Measurements from ENCODE around the gene TMOD2.

TMOD2 gene

DNA sequence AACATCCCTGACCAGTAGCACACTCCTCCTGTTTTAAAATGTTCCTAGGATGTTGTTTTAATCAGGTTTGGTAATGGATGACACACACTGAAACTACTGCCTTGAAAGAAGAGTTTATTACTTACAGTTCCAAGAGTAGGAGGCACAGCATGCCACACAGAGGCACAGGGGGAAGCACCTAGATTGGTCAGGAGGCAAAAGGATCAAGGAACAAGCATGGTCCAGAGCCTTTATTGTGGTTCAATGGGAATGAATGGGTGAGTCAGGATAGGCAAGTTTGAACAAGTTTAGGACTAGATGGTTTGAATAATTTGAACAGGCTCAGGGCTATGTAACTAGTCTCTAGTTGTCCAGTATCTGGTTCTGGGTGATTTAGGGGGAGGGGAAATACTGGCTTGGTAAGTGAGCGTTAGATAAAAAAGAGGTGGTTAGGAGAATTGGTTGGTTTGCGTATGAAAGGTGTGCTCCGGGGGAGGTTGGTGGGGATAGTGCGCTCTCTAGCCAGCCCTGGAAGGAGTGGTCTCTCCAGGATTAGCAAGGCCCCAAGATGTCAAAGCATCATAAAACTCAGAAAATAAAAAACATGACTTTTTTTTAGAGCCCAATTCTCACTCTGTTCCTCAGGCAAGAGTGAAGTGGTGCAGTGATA is 113.1 kb downstream of the TMOD2 start:
- DNase-seq (ENCODE audit: low read depth): no peak
- no peak overlapping the region for H3K4me3 ChIP-seq (ENCODE audit: low read depth, low read length)
- TF ChIP-seq MYC (IDR thresholded peaks at IDR 0.05; ENCODE audit: low read depth, low read length) (no peak), POLR2A (IDR thresholded peaks at IDR 0.05; ENCODE audit: extremely low read depth, insufficient read length) (no peak)
- TF ChIP-seq, protein P1, sequence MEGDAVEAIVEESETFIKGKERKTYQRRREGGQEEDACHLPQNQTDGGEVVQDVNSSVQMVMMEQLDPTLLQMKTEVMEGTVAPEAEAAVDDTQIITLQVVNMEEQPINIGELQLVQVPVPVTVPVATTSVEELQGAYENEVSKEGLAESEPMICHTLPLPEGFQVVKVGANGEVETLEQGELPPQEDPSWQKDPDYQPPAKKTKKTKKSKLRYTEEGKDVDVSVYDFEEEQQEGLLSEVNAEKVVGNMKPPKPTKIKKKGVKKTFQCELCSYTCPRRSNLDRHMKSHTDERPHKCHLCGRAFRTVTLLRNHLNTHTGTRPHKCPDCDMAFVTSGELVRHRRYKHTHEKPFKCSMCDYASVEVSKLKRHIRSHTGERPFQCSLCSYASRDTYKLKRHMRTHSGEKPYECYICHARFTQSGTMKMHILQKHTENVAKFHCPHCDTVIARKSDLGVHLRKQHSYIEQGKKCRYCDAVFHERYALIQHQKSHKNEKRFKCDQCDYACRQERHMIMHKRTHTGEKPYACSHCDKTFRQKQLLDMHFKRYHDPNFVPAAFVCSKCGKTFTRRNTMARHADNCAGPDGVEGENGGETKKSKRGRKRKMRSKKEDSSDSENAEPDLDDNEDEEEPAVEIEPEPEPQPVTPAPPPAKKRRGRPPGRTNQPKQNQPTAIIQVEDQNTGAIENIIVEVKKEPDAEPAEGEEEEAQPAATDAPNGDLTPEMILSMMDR (IDR thresholded peaks at IDR 0.05; ENCODE audit: low read depth, low read length): no peak
- TF ChIP-seq, protein P2, sequence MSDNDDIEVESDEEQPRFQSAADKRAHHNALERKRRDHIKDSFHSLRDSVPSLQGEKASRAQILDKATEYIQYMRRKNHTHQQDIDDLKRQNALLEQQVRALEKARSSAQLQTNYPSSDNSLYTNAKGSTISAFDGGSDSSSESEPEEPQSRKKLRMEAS (IDR thresholded peaks at IDR 0.05; ENCODE audit: low read depth, low read length): no peak

DNA sequence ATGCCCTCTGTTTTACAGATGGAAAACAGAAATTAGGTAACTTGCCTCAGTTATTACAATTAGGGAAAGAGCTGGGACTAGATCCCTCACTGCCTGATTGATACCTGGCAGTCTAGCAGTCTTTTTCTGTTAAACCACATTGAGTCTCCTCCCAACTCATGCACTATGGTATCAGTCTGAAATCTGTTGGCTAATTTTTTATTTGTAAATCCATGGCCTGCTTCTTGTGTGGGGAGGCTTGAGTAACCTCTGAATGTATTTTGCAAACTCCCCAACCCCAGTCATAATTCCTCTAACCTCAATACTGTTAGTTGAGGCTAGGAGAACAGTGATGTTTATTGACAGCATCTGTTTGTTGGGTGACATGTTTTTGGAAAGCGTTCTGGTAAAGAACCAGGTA is 113.9 kb downstream of the TMOD2 start:
- TF ChIP-seq MYC (IDR thresholded peaks at IDR 0.05; ENCODE audit: low read depth, low read length): no peak
- TF ChIP-seq, protein P2 (IDR thresholded peaks at IDR 0.05; ENCODE audit: low read depth, low read length): no peak
- TF ChIP-seq, protein P1 (IDR thresholded peaks at IDR 0.05; ENCODE audit: low read depth, low read length): no peak
- TF ChIP-seq POLR2A (IDR thresholded peaks at IDR 0.05; ENCODE audit: extremely low read depth, insufficient read length): no peak
- DNase-seq (ENCODE audit: low read depth): no peak

More for the DNA sequence above, 113.9 kb downstream of the TMOD2 start:
- H3K4me3 ChIP-seq (ENCODE audit: low read depth, low read length): no peak overlapping the region
